Bone marrow (tissue), 2 donors: Measurements from ENCODE around the gene MAPK1.
A peak's percentile ranks its signal among the peaks of the same experiment; 100 is the strongest.
"Not testable (repeated sequence)": the region's sequence is repeated elsewhere in the genome, so short reads cannot be mapped to it uniquely, and the experiment has no call there.

ENCODE experiments used
- DNase-seq, 2 donors: peaks; one replicate each; lab custom pipeline; 2025; lab: John Stamatoyannopoulos, UW

The MAPK1 gene

DNA sequence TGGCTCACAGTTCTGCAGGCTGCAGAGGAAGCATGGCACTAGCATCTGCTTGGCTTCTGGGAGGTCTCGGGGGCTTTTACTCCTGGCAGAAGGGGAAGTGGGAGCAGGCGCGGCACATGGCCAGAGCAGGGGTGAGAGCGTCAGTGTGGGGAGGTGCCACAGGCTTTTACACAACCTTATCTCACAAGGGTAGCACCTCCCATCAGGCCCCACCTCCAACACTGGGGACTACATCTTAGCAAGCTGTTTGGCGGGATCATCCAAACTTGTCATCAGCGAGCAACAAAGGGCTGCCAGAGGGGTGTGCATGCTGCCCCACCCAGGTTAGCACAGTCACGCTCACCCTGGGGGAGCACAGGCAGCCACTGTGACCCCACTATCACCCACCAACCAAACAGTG is 112.9 kb downstream of the MAPK1 start:
- DNase-seq = no peak

DNA sequence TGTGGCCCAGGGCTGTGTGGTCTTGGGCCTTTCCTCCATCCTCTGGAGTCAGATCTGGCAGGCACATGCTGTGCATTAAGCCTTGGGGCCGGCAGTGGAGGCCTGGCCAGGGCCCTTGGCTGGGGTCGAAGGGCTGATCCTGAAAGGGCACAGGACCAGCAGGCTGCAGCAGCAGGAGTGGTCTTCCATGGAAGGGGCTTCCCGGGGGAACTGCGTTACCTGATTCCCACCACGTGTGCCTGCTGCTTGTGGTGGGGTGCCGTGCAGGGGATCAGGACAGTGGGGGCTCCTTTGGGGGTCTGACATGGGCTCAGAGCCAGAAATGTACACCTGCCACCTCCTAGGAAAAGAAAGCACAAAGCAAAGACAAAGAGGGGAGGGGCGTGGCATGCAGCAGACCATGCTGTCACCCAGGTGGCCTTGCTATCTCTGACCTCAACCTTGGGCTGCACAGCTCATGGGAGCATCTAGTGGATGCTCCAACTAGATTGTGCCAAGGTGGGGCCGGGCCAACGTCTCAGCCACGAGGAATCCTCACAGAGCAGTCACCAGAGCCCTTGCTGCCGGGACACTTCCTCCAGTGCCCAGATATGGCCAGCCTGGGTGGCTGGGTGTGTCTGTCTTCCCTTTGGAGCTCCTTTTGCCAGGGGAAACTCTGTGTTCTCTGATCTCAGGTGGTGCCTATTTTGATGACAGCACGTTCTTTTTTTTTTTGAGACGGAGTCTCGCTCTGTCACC is 113.9 kb downstream of the MAPK1 start:
- no peak for DNase-seq

DNA sequence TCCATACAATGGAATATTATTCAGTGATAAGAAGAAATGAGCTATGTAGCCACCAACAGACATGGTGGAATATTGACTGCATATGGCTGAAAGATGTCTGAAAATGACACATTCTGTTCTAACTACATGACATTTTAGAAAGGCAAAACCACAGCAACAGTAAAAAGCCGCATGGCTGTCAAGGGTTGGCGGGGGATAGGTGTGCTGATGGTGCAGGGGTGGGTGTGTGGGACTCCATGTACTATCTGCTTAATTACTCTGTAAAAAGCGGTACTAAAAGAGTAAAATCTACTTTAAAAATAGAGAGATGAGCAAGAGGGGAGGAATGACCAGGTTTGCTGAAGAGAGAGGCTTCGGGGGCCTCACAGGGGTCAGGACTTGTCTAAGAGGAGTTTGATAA is 115.2 kb downstream of the MAPK1 start:
- no peak for DNase-seq

DNA sequence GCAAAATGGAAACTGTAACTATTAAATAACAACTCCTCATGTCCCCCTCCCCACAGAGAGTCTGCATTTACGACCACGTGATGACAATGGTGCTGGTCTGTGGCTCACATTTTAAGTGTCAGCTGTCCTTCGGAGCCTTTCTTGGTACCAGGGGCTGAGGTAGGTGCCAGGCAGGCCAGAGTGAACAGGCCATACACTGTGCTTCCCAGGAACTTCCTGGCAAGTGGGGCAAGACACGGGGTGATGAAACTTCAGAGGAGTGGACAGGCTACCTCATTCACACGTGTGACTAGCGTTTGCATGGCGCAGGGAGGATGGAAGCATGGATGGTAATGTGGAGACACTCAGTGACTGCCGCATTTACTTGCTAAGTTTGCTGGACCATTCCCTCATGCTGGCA is 121.5 kb downstream of the MAPK1 start:
- DNase-seq = no peak

DNA sequence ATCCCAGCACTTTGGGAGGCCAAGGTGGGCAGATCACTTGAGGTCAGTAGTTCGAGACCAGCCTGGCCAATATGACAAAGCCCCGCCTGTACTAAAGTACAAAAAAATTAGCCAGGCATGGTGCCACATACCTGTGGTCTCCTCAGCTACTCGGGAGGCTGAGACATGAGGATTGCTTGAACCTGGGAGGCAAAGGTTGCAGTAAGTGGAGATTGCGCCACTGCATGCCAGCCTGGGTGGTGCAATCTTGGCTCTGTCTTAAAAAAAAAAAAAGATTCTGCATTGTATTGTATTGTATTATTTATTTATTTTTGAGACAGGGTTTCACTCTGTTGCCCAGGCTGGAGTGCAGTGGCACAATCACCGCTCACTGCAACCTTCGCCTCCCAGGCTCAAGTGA is 122.5 kb downstream of the MAPK1 start:
- not testable (repeated sequence) for DNase-seq

DNA sequence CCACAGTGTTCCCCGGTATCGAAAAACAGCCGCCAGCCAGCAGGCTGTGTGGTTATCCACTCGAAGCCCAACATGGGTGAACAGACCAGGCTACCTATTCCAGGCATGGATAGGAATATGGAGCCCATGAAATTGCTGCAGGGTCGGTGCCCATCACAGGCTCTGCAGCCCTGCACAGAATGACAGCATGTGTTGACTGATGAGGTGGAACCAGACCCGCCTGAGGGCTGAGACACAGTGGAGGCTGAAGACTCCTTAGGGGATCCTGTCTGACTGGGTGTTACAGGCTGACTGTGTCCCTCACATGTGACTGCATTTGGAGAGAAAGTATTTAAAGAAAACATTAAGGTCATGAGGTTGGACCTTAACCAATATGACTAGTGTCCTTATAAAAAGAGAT is 125.7 kb downstream of the MAPK1 start:
- DNase-seq = no peak

DNA sequence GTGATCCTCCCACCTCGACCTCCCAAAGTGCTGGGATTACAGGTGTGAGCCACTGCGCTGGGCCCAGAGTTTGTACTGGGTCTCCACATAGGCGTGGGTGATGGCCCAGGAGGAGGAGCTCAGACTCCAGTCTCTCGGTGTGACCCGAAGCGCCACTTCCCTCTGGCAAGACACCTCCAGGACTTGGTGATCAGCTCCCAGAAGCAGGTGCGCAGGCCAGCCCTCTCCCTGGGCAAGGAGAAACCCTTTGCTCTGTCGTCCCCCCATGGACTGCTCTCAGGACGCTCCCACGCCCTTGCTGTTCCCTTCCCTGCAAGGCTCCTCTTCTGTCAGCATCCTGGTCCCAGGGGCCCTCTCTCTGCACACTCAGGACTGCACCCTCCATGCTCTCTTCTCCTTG is 126.4 kb downstream of the MAPK1 start:
- no peak for DNase-seq

DNA sequence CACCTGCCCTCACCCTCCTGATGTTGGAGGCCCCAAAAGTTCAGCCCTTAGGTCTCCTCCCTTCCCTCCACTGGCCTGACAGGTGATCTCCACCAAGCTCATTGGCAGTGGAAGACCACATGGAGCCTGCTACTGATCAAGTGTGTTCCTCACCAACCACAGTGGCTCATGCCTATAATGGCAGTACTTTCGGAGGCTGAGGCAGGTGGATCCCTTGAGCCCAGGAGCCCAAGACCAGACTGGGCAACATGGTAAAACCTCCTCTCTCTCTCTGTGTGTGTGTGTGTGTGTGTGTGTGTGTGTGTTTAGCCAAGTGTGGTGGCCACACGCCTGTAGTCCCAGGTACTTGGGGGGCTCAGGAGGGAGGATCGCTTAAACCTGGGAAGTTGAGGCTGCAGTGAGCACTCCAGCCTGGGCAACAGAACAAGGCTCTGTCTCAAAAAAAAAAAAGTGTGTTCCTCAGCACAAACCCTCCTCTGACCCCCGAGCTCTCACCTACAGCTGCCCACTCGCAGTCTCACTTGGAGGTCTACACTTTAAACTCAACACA is 127.5 kb downstream of the MAPK1 start:
- DNase-seq = no peak

DNA sequence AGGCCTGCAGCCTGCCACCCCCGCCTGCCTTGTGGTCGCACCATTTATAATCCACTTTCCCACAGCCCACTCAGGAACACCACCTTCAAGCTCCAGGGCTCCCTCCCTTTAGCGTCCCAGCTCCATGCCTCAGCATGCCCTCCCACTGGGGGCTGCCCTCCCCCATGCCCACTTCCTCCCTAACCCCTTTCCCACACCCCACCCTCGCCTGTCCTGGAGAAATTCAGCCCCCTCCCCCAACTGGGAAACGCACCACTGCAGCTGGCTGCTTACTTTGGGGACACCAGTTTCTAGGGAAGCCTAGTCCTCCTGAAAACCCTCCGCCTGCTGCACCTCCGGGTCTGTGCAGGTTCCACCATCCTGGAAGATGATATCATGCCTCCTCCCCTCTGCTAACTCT is 128.5 kb downstream of the MAPK1 start:
- DNase-seq = no peak

DNA sequence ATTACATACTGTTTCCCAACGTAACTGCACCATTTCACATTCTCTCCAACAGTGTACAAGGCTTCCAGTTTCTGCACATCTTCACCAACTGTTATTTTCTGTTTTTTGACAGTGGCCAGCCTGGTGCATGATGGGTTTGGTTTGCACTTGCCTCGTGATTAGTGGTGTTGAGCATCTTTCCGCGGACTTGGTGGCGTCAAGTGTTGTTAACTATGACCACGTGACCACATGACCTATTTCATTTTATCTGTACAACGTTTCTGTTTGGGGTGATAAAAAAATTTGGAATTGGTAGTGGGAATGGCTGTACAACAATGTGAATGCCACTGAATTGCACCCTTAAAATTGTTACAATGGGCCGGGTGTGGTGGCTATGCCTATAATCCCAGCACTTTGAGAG is 129.4 kb downstream of the MAPK1 start:
- DNase-seq = no peak

DNA sequence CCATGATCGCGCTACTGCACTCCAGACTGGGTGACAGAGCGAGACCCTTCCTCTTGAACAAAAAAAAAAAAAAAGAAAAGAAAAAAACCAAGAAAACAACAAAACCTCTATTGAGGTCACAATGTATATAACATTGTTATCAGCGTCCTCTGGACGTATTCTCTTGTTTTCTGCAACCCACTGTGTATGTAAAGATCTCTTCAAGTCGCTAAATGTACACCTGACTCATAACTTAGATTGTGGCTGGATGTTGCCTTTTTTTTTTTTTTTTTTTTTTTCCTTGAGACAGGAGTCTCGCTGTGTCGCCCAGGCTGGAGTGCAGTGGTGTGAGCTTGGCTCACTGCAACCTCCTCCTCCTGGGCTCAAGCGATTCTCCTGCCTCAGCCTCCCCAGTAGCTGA is 130.5 kb downstream of the MAPK1 start:
- no peak for DNase-seq

DNA sequence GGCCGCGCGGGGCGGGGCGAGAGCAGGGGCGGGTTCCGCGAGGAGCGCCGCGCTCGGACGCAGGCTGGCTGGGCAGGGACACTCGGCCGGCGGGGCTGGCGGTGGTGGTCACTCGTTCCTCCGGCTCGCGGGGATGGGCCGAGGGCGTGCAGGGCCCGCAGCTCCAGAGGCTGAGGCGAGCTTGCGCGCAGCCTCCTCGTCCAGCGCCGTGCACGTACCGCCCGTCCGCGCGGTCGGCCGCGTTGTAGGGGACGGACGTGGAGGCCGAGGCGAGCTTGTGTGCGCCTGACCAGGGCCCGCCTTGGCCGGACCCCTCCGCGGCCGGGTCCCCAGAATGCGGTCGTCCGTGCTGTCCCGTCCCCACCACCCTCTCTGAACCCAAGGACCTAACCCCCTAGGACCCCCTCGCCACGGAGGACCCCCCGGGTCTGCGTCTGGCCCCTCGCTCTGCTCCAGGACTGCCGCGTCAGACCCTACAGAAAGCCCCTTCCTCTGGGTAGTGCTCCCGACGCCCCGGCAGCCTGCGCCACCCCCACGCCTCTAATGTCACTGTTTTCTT is 131.3 kb downstream of the MAPK1 start:
- no peak for DNase-seq

DNA sequence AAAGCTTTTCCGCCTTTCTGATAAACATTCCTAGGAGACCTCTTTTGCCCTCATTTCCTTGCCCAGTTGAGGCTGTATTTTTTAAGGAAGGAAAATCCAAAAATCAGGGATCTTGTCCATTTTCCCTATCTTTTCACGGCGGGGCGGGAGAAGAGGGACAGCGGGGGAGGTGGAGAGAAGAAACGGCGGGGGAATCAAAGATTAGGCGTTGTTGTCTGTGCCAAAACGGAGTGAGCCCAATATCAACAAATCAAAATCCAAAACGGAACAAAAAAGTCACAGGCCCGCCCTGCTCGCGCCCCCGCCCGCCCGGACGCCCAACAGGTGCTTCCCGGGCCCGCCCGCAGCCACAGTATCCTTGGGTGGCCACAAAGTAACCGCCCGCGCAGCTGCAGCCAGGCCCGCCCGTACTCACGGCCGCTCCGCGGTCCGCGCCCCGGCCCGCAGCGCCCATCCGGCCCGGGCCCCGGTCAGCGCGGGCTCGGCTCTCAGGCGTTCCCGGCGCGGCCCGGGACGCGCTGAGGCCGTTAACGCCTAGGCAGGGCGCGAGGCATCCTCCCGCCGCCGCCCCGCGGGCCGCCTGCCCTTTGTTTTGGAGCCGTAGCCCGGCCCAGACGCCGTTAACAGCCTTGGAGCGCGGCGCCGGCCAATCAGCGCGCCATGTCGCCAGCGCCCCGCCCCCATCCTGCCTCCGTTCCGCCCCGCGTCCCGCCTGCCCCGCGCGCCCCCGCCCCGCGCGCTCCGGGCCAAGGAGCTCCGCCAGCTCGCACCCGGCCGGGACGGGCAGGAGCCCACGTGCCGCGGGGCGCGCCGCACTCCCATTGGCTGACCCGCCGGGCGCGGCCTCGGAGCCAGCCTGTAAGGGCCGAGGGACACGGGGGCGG is 132.0 kb downstream of the MAPK1 start, which contains the start of gene YPEL1:
YPEL1 (minus strand) TSS at position 595 of the 884 bp plus-strand sequence. CDS start 25,050 bp downstream, outside the sequence.
- peak; percentile 81 to 98 for DNase-seq

DNA sequence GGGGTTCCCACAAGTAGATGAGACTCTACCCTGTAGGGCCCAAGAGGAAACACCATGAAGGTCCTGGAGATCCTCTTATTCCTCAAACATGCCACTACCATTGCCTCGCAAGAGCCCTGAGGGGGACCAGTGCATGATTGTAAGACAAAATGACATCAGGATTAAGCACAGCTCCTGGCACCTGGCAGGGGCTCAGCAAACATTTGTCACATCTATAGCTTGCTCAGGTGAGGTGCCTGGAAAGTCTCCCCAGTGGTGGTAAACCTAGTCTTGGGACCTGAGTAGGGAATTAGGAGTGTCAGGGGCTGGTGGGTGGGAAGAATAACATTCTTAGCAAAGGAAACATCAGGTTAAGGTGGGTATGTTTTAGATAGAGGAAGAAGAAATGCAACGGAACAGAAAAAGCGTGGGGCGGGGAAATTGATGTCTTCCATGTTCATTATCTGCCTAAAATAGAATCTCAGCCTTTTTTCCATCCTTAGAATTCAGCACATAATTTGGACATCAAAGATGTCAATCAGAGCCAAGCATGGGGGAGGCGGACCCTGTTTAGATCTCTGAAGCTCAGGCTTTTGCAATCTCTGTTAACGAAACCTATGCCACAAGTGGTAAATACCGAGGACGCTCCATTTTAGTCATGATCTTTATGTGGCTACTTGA is 132.8 kb downstream of the MAPK1 start:
- no peak for DNase-seq

DNA sequence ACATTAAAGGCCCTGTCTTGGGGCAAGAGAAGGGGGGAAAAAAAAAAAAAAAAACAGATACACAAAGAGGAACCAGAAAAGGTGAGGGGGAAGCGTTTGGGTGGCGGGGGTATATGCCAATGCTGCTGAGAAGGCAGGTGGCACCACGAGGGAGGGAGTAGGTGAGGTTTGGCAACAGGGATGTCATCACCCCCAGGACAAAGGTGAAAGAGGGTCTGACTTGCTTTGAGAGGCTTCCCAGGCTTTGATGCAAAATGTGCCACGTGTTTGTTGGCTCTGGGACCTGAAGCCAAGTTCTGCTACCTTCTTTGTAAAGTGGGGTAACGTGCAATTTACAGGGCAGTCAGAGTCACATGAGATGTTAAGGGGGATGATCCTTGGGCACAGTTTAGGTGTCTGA is 135.9 kb downstream of the MAPK1 start:
- no peak for DNase-seq

DNA sequence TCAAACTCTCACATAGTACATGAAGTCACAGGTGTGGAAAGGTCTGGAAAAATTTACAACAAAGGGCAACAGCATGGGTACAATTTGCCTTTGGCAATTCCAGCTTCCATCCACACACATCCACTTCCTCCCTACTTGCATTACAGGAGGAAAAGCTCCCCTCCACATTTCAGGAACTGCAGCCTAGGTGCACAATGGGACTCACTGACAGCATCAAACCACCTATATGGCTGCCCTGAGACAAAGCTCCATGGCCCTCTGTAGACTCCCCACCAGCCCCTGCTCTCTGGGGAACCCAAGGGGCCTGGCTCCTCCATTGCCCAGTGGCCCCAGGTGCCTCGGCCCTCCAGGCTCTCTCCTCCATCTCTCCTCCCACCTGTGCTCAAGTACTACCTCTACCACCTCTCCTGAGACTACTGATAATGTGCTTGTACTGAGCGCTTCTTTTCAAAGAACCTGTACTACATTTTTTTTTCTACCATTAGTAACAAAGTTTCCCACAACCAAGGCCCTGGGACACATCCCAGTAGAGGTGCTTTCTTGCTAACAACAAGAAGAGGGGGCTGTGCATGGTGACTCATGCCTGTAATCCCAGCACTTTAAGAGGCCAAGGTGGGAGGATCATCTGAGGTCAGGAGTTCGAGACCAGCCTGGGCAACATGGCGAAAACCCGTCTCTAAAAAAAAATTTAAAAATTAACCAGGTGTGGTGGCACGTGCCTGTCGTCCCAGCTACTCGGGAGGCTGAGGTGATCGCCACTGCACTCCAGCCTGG is 136.7 kb downstream of the MAPK1 start:
- DNase-seq = no peak

DNA sequence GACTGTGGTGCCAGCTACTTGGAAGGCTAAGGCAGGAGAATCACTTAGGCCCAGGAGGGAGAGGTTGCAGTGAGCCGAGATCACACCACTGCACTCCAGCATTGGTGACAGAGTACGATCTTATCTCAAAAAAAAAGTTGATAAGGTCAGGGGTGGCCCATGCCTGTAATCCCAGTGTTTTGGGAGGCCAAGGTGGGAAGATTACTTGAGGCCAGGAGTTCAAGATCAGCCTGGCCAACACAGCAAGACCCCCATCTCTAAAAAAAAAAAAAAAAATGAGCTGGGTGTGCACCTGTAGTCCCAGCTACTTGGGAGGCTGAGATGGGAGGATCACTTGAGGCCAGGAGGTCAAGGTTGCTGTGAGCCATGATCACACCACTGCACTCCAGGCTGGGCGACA is 138.3 kb downstream of the MAPK1 start:
- DNase-seq = not testable (repeated sequence)

DNA sequence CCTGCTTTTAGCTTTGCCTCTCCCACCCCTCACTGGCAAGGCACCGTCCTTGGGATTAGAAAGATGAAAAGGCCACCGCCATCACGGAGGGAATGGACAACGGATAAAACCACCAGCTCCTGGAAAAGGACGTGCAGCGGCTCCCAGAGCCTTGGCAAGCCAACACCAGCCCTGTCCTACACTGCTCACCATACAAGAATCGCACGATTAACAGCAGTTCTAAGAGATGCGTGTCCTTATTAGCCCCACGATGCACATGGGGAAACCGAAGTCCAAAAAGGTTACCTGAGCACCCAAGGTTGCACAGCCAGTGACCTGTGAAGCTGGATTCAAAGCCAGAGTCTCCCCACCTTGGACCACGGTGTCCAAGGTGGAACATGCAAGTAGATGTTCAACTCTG is 139.2 kb downstream of the MAPK1 start:
- DNase-seq = no peak

DNA sequence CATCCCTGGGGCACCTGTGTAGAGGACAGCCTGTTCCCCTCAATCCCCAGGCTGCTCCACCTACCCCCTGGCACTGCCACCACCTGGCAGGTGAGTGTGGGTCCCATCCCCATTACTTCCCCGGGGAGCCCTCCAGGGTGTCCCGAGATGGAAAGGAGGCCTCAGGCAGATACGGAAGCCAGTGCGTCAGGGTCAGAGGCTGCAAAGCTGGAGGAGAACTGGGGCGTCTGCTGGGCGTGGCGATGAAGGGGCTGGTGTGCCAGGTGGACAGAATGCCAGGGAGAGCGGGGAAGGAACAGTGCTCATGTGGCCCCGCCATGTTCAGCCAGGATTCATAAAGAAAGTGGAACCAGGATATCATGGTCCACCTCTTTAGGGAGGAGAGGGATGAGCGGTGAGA is 139.7 kb downstream of the MAPK1 start:
- DNase-seq = no peak

DNA sequence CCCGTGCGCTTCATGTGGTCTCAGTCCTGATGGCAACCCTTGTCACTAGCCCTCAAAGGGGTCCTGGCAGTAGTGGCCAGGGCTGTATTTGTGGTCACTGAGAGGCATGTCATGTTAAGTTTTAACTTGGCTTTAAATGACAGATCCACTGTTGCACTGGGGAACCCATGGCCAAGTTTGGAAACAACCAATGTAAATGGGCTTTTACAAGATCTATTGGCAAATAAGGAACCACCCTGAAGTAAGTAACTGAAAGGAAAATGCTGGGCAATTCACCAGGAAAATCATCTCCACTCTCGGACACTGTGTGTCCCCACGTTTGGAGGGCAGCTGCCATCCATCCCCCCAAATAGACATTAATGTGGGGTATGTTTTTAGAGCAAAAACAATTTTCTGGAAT is 140.3 kb downstream of the MAPK1 start:
- no peak for DNase-seq

DNA sequence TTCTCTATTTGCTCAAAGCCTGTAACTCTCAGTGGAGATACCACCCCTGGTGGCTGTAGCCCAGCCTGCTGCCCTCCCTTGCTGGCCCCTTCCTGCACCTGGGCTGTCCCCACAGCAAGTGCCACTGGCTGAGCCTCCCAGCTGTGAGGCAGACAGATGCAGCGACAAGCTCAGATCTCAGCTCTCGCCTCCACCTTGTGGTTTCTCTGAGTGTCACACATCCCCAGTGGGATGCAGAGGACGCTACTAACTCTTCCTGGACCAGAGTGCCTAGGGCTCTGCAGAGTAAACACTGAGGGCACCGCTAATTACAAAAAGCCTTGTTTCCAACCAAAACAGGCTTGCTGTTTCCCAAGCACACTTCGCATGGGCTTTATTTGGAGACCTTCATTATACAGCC is 140.8 kb downstream of the MAPK1 start:
- no peak for DNase-seq
